ENCODE results near the gene SCAMP1.

DNA sequence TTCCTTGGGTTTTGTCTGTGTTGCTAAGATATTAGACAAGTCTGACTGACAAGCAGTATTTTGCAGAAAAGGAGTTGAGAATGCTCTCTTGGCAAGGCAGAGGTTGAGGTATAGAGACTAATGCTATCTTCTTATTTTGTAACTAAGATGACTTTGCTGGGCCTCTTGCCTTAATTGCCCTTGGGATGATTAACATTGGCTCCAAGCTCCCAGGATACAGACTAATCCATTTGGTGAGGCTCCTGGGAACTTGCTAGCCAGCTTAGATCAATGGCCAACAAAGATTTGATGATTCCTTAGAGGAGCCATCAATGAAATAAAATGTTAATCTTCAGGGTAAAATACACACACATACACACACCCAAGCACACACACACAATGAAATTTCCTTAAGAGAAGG is 37.2 kb upstream of the SCAMP1 start:
- TF ChIP-seq, protein P1, sequence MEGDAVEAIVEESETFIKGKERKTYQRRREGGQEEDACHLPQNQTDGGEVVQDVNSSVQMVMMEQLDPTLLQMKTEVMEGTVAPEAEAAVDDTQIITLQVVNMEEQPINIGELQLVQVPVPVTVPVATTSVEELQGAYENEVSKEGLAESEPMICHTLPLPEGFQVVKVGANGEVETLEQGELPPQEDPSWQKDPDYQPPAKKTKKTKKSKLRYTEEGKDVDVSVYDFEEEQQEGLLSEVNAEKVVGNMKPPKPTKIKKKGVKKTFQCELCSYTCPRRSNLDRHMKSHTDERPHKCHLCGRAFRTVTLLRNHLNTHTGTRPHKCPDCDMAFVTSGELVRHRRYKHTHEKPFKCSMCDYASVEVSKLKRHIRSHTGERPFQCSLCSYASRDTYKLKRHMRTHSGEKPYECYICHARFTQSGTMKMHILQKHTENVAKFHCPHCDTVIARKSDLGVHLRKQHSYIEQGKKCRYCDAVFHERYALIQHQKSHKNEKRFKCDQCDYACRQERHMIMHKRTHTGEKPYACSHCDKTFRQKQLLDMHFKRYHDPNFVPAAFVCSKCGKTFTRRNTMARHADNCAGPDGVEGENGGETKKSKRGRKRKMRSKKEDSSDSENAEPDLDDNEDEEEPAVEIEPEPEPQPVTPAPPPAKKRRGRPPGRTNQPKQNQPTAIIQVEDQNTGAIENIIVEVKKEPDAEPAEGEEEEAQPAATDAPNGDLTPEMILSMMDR (IDR thresholded peaks at IDR 0.05; ENCODE audit: control extremely low read depth in 1 of 3, insufficient read depth in 1 of 3, low read depth in 1 of 3, low read length in 3 of 3), result no peak
- TF ChIP-seq, protein P2, sequence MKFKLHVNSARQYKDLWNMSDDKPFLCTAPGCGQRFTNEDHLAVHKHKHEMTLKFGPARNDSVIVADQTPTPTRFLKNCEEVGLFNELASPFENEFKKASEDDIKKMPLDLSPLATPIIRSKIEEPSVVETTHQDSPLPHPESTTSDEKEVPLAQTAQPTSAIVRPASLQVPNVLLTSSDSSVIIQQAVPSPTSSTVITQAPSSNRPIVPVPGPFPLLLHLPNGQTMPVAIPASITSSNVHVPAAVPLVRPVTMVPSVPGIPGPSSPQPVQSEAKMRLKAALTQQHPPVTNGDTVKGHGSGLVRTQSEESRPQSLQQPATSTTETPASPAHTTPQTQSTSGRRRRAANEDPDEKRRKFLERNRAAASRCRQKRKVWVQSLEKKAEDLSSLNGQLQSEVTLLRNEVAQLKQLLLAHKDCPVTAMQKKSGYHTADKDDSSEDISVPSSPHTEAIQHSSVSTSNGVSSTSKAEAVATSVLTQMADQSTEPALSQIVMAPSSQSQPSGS (IDR thresholded peaks at IDR 0.05; ENCODE audit: low read length), result no peak
- TF ChIP-seq BACH1 (IDR thresholded peaks at IDR 0.05; ENCODE audit: low read length), result no peak
- TF ChIP-seq CBX8 (IDR thresholded peaks at IDR 0.05; ENCODE audit: borderline replicate concordance, low read depth, low read length), result no peak
